ENCODE measurements around the gene UTY. TPM values are rescaled to one million over a fixed set of nuclear protein-coding genes. Genes with fewer than 3 reads are reported as not detected.

UTY gene
- total and polyA plus RNA-seq, 2 of the 13 experiments (the other 11 are each of a cell fraction or from before 2014, with no cell fraction given), result not detected

DNA sequence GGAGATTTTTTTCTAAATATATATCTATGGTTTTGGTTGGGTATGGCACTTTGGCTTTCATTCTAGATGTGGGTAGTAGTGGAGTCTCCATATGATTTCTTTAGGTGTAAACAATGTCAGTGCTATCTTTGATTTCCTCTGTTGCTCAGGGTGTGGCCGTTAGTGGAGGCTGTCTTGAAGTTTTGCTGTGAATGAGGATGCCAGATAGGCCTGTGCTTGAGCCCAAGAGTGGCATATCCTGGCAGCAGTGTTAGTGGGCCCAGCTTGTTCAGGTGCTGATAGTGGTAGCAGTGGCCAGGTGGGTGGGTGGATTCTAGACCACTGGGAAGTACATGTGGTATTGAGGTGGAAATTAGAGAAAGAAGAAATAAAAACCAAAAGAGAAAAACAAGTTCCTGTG, 8.9 kb upstream of the UTY start:
- no peaks in the 10 kb centered on the region for H3K36me3 ChIP-seq (replicated peaks in 1 of 2; ENCODE audit: control insufficient read depth in 1 of 2, insufficient read depth in 2 of 2, low read length in 2 of 2)
- no peaks in the 10 kb centered on the region for H3K27me3 ChIP-seq (ENCODE audit: control insufficient read depth in 1 of 2, insufficient read depth in 2 of 2, low read length in 2 of 2)
- H3K4me3 ChIP-seq (replicated peaks in 1 of 3; ENCODE audit: insufficient read depth in 1 of 3, low read depth in 2 of 3, low read length in 3 of 3), result no peak overlapping the region
- no peaks in the 10 kb centered on the region for H3K4me1 ChIP-seq (ENCODE audit: insufficient read depth, low read length)
- DNase-seq (ENCODE audit: low spot score) (no peak), FAIRE-seq (no peak), ATAC-seq (no peak)
- H2AFZ ChIP-seq (ENCODE audit: low read length), result no peak overlapping the region
- ChIA-PET CTCF (ENCODE audit: low intra/inter-chr PET ratio, low total read pairs) (no interaction called here), POLR2A (no interaction called here)
- H3K4me2 ChIP-seq (ENCODE audit: low read depth, low read length), result no peak overlapping the region
- no peak overlapping the region for H3K27ac ChIP-seq (ENCODE audit: extremely low read length, insufficient read depth, low read length)
- no peaks in the 10 kb centered on the region for H3K79me2 ChIP-seq (ENCODE audit: insufficient read depth, low read length)
- WGBS (ENCODE audit: low lambda C conversion rate), result 0% methylated on average over 1 of the region's 1 CpG
- in situ Hi-C loops (cut with HindIII; ENCODE audit: extremely low pct_ligation_motif_present, low pct_unique_long_range_greater_than_20kb), result no loop called here
- no peak overlapping the region for H3K9ac ChIP-seq (ENCODE audit: insufficient read depth, low read depth, low read length)
- TF ChIP-seq, protein P1, sequence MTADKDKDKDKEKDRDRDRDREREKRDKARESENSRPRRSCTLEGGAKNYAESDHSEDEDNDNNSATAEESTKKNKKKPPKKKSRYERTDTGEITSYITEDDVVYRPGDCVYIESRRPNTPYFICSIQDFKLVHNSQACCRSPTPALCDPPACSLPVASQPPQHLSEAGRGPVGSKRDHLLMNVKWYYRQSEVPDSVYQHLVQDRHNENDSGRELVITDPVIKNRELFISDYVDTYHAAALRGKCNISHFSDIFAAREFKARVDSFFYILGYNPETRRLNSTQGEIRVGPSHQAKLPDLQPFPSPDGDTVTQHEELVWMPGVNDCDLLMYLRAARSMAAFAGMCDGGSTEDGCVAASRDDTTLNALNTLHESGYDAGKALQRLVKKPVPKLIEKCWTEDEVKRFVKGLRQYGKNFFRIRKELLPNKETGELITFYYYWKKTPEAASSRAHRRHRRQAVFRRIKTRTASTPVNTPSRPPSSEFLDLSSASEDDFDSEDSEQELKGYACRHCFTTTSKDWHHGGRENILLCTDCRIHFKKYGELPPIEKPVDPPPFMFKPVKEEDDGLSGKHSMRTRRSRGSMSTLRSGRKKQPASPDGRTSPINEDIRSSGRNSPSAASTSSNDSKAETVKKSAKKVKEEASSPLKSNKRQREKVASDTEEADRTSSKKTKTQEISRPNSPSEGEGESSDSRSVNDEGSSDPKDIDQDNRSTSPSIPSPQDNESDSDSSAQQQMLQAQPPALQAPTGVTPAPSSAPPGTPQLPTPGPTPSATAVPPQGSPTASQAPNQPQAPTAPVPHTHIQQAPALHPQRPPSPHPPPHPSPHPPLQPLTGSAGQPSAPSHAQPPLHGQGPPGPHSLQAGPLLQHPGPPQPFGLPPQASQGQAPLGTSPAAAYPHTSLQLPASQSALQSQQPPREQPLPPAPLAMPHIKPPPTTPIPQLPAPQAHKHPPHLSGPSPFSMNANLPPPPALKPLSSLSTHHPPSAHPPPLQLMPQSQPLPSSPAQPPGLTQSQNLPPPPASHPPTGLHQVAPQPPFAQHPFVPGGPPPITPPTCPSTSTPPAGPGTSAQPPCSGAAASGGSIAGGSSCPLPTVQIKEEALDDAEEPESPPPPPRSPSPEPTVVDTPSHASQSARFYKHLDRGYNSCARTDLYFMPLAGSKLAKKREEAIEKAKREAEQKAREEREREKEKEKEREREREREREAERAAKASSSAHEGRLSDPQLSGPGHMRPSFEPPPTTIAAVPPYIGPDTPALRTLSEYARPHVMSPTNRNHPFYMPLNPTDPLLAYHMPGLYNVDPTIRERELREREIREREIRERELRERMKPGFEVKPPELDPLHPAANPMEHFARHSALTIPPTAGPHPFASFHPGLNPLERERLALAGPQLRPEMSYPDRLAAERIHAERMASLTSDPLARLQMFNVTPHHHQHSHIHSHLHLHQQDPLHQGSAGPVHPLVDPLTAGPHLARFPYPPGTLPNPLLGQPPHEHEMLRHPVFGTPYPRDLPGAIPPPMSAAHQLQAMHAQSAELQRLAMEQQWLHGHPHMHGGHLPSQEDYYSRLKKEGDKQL (CRISPR knock-in tag; IDR thresholded peaks at IDR 0.05; ENCODE audit: low read depth), result no peak
- no peak for TF ChIP-seq KLF15 (CRISPR knock-in tag; IDR thresholded peaks at IDR 0.05; ENCODE audit: borderline replicate concordance)
- TF ChIP-seq FOXK2 (IDR thresholded peaks at IDR 0.05), result no peak
- TF ChIP-seq BRD4 (CRISPR knock-in tag; IDR thresholded peaks at IDR 0.05), result no peak
- TF ChIP-seq, protein P2, sequence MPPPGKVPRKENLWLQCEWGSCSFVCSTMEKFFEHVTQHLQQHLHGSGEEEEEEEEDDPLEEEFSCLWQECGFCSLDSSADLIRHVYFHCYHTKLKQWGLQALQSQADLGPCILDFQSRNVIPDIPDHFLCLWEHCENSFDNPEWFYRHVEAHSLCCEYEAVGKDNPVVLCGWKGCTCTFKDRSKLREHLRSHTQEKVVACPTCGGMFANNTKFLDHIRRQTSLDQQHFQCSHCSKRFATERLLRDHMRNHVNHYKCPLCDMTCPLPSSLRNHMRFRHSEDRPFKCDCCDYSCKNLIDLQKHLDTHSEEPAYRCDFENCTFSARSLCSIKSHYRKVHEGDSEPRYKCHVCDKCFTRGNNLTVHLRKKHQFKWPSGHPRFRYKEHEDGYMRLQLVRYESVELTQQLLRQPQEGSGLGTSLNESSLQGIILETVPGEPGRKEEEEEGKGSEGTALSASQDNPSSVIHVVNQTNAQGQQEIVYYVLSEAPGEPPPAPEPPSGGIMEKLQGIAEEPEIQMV (CRISPR knock-in tag; IDR thresholded peaks at IDR 0.05; ENCODE audit: low read depth), result no peak
- TF ChIP-seq, protein P3, sequence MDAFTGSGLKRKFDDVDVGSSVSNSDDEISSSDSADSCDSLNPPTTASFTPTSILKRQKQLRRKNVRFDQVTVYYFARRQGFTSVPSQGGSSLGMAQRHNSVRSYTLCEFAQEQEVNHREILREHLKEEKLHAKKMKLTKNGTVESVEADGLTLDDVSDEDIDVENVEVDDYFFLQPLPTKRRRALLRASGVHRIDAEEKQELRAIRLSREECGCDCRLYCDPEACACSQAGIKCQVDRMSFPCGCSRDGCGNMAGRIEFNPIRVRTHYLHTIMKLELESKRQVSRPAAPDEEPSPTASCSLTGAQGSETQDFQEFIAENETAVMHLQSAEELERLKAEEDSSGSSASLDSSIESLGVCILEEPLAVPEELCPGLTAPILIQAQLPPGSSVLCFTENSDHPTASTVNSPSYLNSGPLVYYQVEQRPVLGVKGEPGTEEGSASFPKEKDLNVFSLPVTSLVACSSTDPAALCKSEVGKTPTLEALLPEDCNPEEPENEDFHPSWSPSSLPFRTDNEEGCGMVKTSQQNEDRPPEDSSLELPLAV (CRISPR knock-in tag; conservative IDR thresholded peaks at IDR 0.05; ENCODE audit: low read depth), result no peak
- TF ChIP-seq, protein P4, sequence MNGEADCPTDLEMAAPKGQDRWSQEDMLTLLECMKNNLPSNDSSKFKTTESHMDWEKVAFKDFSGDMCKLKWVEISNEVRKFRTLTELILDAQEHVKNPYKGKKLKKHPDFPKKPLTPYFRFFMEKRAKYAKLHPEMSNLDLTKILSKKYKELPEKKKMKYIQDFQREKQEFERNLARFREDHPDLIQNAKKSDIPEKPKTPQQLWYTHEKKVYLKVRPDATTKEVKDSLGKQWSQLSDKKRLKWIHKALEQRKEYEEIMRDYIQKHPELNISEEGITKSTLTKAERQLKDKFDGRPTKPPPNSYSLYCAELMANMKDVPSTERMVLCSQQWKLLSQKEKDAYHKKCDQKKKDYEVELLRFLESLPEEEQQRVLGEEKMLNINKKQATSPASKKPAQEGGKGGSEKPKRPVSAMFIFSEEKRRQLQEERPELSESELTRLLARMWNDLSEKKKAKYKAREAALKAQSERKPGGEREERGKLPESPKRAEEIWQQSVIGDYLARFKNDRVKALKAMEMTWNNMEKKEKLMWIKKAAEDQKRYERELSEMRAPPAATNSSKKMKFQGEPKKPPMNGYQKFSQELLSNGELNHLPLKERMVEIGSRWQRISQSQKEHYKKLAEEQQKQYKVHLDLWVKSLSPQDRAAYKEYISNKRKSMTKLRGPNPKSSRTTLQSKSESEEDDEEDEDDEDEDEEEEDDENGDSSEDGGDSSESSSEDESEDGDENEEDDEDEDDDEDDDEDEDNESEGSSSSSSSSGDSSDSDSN (CRISPR knock-in tag; IDR thresholded peaks at IDR 0.05), result no peak
- no peak for TF ChIP-seq RFXAP (CRISPR knock-in tag; IDR thresholded peaks at IDR 0.05; ENCODE audit: borderline replicate concordance)
- TF ChIP-seq HDAC2 (CRISPR knock-in tag; IDR thresholded peaks at IDR 0.05), result no peak
- TF ChIP-seq ZNF251 (CRISPR knock-in tag; IDR thresholded peaks at IDR 0.05), result no peak
- TF ChIP-seq NFE2L1 (CRISPR knock-in tag; IDR thresholded peaks at IDR 0.05; ENCODE audit: borderline replicate concordance), result no peak
- no peak for TF ChIP-seq ZNF572 (CRISPR knock-in tag; IDR thresholded peaks at IDR 0.05)
- no peak for TF ChIP-seq ASH2L (IDR thresholded peaks at IDR 0.05; ENCODE audit: insufficient read length, low read depth, low read length)
- TF ChIP-seq ZNF569 (CRISPR knock-in tag; IDR thresholded peaks at IDR 0.05; ENCODE audit: borderline replicate concordance), result no peak
- BruUV-seq (replicated peaks), result no TSS peak
- peaks cover 10% of the 10 kb centered on the region; the same call in 1 of the 2 replicates for H3K9me3 ChIP-seq (ENCODE audit: low read length)
- H4K20me1 ChIP-seq (ENCODE audit: insufficient read depth, low read length), result no peaks in the 10 kb centered on the region
- intact Hi-C loops (cut with micrococcal nuclease; ENCODE audit: unreplicated experiment), result no loop called here

Measured in HepG2 (cell line).